ENCODE results near the gene GLRA3.

- TF ChIP-seq CTCF (IDR thresholded peaks at IDR 0.05): no peak
- TF ChIP-seq POLR2A (IDR thresholded peaks at IDR 0.05): no peak
These were observed 217.3 kb downstream of the GLRA3 start for GRCh38 chr4:174611792-174612191.

Data from ovary (tissue), 3 donors.